ENCODE measurements around the gene MATN1.
"Not testable (repeated sequence)": the region's sequence is repeated elsewhere in the genome, so short reads cannot be mapped to it uniquely, and the experiment has no call there.

The MATN1 gene

DNA sequence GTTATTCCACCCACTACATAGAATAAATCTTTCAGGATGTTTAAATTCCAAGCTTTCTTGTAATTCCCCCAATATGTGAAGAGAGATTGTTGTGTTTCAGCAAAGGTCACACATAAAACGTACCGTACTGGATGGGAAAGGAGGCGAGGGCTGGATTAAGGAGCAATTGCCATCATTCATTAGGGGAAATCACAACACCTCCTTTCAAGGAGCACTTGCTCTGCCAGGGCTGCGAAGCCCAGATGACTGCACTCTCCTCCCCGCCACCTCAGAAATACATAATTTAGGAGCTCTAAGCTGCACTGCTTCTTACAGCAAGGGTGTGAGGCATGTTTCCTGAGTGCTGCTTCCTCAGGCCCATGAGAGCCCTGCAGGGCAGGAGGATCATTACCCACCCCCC is 29.6 kb downstream of the MATN1 start:
- DNase-seq, result no peak

DNA sequence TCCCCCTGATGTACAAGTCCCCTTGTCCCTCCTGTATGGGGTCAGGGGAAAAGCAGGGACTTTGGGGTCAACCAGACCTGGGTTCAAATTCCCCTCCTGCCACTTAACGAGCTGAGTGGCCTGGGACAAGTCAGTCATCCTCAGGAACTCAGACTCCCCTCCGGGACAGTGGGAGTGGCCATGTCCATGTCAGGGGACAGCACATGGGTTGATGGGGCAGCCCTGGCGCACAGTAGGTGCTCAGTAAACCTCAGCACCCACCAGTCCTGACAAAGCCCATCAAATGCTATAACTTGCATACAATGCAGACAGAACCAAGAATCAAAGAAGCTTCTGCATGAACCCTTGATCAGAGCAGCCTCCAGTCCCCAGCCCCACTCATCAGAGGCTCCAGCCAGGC is 30.0 kb downstream of the MATN1 start:
- DNase-seq, result no peak

DNA sequence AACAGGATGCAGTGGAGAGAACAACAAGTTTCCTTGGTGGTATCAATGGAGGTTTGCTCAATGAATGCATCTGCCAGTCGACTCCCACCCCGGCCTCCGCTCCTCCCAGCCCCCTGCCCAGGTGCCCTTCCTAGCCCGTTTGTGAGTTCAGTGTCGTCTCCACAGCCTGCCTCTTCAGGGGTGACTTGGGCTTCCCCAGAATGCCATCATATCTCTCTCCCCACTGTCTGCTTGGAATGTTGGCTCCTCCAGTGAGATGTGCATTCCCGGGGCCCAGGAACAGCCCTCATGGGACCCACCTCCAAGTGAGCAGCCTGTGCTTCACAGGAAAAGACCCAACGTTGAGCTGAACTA is 30.5 kb downstream of the MATN1 start:
- DNase-seq, result no peak

DNA sequence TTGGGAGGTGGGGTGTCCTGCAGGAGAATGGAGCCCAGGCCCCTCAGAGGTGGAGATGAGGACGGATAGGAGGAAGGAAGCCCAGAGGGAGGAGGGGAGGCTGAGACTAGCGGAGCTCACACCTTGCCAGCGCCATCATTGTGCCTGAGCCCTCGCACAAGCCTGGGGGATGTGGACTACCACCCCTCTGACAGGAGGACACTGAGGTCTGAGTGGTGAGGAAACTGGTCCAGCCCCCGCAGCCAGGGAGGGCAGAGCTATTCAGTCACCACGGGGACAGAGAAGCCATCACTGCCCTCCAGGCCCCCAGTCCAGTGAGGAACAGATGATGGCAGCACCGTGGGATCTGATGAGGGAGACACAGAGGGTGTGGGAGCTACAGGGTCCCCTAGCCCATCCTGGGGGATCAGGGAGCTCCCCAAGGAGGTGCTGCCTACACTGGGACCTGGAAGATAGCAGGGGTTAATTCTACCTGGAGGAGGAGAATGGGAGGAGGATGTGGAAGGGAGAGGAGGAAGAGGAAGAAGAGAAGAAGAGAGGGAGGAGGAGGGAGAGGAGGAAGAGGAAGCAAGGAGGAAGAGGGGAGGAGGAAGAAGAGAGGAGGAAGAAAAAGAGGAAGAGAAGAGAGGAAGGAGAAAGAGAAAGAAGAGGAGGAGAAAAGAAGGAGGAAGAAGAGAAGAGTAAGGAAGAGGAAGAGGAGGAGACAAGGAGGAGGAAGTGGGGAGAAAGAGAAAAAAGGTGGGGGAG is 31.0 kb downstream of the MATN1 start:
- no peak for DNase-seq

DNA sequence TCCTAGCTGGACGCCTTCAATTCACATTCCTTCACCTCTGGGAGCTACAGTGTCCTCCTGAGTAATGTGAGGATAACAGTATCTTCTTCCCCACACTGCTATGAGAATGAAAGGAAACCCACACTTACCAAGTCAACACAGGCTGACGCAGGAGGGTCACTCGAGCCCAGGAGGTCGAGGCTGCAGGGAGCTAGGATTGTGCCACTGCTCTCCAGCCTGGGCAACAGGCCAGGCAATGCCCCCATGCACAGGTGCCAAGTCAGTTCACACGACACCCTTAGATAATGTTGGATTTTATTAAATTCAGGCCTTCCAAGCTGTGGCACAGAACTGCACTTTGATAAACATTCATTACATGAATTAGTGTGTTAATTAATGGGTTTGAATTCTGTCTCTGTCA is 31.9 kb downstream of the MATN1 start:
- no peak for DNase-seq

DNA sequence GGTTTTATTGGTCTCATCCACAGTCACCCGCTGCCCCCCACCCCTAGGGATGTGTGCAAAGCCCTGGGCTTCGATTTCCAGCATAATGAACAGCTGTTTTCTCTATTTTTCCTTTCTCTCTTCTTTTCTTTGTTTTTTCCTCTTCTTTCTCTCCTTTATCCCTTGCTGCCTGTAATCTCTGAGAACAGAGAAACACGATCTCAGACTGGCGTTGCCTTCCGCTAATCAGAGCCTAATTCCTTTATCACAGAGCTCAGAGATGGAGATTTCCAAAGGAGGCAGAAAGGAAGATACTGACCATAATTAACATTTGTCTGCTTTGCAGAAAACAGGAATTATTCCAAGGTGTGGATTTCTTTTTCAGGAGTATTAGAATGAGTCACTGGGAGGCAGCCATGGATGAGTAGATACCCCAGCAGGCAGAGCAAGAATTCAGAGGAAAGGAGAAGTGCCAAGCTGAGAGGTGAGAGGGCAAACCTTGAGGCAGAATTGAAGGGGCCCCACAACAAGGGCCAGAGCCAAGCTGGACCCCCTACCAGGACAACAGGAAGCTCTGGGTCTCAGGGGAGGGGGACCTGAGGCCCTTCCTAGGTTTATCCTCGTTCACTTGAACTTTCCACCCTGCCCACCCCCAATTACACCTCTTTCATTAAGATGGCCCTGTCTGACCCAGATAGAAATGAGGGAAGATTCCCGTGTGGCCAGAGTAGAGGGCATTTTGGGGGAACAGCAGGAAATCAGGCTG is 33.3 kb downstream of the MATN1 start:
- DNase-seq, result no peak

DNA sequence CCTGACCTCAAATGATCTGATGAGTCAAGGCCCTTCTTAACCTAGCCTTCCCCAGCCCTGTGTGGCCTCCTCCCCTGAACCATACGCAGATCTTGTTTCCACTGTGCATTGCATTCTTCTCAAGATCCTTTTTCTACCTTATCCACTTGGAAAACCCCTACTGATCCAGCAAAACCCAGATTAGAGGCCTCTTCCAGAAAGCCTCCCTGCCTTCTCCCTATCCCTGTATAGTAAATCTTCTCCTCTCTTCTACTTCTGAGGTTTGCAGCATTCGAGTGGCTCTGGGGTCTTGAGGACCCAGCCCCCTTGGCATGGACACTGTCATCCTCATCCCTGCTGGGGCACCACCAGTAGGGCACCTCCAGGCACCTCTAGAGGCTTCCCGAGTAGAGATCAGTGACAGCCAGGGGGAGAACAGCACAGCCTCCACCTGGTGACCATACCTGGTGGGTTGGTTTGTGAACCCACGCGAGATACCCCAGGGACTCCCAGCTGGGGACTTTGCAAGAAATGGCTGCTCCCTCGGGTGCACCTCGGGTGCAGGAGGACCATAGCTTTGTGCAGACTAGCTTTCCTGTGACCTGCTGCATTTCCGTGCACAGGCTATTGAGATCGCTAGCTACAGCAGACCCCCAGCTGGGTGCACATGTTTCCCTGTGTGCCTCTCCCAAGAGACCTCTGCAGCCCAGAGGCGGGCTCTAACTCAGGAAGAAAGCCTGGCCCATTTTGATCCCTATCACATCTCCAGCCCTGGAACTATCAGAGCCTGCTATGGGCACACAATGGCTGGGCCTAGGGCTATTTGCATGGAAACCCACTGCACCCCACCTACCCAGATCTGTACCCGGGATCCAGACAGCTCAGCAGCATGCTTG is 34.2 kb downstream of the MATN1 start:
- no peak for DNase-seq

DNA sequence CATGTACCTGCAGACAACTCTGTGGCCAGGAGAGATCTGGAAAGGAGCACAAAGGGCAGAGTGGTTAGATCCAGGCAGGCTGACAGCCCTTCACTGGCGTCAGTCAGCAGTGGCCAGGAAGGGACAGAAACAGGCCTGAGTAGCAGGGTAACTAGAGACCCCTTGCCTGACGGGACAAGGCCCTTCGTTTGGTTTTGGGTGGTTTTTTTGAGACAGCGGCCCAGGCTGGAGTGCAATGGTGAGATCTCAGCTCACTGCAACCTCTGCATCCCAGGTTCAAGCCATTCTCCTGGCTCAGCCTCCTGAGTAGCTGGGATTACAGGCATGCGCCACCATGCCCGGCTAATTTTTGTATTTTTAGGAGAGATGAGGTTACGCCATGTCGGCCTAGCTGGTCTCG is 34.9 kb downstream of the MATN1 start:
- not testable (repeated sequence) for DNase-seq

DNA sequence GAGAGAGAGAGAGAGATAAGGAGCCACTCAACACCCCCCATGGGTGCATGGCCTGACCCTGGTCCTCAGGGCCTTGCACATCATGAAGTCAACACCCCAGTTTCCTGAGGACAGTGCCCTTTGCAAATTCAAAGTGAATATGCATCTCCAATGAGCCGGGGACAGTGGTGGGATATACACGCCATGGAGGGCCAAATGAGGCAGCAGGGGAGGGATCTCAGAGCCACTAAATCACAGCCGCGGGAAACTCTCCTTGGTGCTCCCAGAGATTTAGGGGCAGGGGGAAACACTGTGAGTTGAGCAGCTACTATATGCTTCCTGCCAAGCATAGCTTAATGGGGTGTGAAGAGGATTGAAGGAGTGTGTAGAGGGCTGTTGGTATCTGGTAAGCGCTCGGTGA is 35.5 kb downstream of the MATN1 start:
- no peak for DNase-seq

DNA sequence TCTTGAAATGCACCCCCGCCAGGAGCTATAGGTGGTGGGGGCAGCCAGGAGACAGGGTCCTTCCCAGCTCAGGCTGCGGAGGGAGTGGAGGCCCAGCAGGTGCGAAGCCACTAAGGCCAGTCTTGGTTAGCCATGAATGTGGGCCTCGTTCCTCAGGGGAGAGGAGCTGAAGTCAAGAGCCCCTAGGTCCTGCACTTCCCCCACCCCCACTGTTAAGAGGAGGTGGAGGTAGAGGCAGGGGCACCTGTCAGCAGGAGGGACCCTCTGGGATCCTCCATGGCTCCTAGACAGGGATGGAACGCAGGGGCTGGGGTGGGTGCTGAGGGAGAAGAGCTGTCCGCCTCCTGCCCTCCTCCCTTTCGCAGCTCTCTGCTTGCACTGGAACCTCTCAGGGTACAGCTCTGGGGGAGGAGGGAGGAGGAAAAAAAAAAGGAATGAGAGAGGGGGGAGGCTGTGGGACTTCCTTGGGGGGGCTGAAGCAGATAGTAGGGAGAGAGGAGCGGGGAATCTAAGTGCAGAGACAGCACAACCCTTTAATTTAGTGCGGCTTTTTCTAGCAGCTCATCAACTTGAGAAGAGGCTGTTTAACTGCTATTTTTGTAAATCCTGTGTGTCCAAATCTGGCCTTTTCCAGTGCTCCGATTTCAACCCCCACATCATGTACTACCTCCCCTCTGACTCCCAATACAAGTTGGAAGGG is 37.0 kb downstream of the MATN1 start:
- DNase-seq, result no peak

DNA sequence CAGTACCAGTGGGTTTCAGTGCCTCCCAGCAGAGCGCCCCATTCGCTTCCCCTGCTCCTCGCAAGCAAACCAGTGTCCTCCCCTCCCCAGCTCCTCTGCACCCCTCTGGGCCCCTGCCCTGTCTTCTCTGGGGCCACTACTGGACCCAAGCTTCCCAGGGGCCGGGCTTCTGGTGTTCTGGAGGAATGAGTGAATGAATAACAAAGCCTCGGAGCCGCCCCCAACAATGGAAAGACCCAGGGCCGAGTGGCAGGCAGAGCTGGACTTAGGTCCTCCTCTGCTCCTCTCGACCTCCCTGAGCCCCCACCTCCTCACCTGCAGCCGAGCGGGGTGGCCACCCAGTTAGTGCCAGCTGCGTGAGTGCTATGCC is 37.6 kb downstream of the MATN1 start:
- DNase-seq, result no peak

DNA sequence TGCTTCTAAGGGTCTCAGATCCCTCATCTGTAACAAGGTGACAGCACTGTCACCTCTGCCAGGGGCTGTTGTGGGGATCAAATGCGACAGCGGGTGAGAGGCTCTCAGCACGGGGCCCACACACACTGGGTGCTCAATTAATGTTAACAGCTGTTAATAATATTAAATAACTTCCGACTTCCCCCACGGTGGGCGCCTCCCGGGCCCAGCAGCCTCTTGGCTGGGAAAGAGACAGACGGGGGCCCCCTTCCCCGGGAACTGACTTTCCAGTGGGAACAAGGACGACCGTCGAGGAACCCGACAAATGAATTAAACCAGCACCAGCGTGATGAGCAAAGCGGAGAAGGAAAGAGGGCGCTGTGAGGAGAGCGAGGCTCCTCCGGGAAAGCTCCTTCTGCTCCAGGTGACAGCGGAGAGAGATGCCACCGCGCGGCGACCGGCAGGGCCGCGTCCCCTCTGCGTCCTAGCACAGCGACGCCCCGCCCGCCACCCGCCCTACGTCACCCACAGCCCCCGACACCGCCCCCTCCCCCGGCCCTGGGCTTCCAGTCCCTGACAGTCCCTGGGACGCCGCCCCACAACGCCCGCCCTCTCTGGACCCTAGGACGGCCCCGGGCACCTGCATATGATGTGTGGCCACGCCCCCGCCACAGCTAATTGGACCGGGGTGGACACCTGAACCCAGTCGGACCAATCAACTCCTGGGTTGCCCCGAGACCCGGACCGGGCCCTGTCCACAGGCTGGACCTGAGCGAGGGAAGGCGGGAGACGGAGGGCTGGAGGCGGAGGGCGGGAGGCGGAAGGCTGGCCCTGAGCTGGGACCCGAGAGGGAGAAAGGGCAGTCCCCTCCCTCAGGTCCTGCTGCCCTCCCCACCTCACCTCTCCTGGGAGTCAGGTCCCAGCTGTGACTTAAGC is 38.2 kb downstream of the MATN1 start:
- peak; percentile 87 for DNase-seq

DNA sequence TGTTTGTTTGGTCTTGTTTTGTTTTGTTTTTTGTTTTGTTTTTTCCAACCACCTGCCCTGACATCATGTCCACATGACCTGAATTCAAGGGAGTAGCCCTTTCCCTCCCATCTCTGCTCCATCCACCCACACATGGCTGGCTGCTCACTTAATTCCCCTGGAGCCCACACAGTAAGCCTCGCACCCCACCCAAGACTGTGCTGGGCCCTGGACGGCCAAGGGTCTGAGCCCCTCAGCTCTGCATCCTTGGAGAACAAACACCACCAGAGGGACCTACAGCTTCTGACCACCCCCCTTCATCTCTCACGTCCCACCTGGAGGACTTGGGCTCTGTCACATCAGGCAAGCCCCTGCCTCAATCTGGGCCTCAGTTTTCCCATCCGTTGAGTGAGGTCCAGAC is 39.1 kb downstream of the MATN1 start:
- no peak for DNase-seq

DNA sequence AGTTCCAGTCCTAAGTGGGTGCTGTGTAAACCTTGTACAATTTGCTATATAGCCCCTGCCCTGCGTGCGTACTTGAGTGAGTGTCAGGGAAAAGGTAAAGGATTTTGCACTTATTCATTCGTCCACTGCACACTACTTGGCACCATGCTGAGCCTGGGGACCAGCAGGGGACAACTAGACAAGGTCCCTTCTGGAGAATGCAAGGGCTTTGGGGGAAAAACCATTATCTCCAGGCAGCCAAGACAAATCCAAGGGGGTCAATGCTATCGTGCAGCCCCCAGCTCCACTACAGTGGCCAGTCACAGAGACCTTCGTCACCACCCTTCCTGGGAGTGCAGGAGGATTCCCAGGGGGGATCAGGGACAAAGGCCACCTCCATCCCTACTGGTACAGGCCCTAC is 39.7 kb downstream of the MATN1 start:
- DNase-seq, result no peak

DNA sequence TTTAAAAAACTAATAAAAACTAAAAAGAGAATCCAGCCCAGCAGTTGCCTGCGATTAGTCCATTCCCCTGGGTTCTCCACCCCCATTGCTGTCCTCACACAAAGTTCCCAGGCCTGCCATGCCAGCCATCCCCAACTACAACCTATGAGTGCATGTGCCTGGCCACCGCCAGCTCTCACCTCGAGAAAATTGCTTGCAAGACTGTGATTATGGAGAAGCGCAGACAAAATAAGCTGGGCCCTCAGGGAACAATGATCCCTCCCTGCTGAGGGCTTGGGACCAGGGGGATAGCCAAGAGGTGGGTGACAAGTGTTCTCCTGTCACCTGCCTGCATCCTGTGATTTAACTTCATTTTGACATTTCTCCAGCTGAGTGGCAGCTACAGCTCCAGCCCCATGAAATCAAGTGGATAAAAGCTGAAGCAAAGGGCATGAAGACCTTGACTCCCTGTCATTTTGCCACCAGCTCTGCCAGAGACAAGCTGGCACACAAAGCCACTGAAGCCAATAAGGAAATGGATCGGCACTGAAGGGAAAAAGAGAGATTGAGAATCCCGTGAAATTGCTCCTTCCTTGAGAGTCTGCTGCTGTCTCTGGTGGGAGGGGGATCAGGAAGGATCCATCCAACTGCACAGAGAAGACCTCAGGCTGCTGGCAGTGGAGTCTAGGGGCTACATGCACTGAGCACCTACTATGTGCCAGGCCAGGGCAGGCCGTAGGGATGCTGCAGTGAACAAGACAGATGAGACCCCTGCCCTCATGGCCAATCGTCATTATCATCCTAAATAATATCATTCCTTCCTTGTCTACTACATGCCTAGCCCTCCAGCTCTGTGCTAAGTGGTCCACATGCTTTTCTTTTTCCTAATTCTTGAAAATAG is 40.7 kb downstream of the MATN1 start:
- DNase-seq, result no peak

DNA sequence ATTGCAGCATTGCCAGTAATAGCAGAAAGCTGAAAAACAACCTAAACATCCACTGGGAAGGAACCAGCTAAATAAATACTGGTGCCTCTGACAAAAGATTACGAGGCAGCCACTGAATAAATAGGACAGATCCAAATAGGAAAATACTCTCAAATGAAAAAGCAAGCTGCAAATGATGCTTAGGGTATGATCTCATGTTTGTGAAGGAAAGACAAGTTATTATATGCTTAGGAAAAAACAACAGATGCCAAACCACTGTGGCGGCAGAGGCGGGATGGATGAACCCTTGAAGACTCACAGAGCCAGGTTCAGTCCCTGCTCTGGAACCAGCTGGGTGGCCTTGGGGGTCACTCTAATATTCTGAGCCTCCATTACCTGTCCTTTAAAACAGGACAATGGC is 41.6 kb downstream of the MATN1 start:
- peak; percentile 76 for DNase-seq

DNA sequence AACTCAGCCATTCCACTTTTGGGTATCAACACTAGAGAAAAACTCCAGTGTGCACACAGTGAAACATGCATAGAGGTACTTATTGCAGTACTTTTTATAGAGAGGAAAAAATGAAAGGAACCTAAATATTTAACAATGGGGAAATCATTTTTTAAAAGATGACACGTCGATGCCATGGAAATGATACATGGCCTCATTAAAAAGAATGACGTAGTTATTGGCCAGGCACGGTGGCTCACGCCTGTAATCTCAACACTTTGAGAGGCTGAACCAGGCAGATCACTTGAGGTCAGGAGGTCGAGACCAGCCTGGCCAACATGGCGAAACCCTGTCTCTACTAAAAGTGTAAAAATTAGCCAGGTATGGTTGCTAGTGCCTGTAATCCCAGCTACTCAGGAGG is 42.5 kb downstream of the MATN1 start:
- no peak for DNase-seq

DNA sequence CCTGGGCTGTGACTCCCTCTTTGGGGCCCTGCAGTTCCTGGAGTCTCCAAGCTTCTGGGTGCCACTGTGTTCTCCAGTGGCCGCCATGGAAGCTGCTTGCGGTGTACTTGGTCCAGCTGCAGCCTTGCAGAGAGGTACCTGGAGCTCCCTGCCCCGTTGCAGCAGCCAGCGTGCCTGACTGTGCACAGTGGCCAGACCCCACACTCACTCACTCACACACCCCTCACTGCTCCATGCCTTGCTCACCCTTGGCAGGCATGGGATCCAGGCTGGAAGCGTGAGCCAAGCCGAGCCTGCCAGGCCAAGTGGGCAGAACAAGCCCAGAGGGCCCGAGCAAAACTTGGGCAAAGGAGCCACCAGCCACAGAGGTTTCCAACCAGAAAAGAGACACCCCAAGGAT is 43.0 kb downstream of the MATN1 start:
- no peak for DNase-seq

DNA sequence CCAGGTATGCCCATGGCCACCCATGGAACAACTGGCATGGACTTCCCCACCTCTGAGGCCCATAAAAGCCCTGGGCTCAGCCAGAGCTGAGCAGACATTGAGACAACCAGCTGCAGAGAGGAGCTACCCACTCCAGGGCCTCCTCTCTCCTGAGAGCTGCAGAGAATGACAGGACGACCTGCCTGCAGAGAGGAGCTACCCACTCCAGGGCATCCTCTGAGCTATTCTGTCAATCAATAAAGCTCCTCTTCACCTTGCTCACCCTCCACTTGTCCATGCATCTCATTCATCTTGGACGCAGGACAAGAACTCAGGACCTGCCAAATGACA is 43.4 kb downstream of the MATN1 start:
- DNase-seq, result no peak

DNA sequence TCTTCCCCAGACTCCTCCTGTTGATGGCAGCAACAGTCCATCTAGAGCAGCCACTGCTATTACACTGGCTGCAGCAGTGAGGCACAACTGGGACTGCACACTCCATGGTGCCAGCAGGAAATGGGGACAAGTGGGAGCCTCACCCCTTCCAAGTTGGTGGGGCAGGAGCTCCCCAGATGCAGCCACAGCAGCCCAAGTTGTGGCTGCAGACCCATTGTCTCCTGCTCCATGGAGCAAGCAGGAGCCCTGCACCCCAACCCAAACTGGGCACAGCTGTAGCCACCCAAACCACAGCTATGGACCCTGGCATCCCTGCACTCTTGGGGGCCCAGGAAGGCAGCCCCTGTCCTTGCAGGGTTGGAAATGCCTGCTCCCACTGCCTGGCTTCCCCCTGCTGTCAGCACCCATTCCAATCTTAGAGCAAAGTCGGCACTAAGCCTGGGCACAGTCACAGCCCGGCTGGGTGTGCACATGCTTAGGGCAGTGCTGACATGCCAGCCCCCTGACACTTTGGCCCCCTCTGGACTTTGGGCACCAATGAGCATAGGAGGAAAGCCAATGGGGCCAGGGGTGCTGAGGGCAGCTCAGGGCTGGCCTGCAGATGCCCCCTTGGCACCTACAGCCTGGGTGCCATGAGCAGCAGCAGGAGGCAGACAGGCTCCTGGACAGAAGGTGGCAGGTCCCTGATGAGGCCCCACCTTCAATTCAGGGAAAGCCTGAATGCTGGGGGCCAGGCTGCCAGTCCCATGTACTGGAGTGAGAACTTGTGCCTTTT is 44.0 kb downstream of the MATN1 start:
- no peak for DNase-seq
